Kidney epithelial cell (primary cell): ENCODE data around the gene CENPP. TPM values are rescaled to one million over a fixed set of nuclear protein-coding genes. Genes with fewer than 3 reads are reported as not detected.

ENCODE experiments used
- DNase-seq: peaks from one replicate; pipeline ENCODE4 v3.0.0-alpha.2; 2010; ENCODE audit warnings: low read depth
- H3K27me3 ChIP-seq: 2 replicates; pipeline ENCODE4 v1.6.0; 2011; ENCODE audit warnings: low read length; ENCODE audit not compliant: control insufficient read depth, insufficient read depth
- H3K36me3 ChIP-seq: 2 replicates; pipeline ENCODE4 v1.5.1; 2011; ENCODE audit warnings: low read length; ENCODE audit not compliant: control insufficient read depth, insufficient read depth
- H3K4me3 ChIP-seq: 2 replicates; pipeline ENCODE4 v1.5.1; 2011; ENCODE audit warnings: low read depth, mild to moderate bottlenecking, control low read depth, low read length
- CTCF ChIP-seq: IDR thresholded peaks from 2 replicates; pipeline ENCODE4 v1.5.1; 2011; ENCODE audit warnings: mild to moderate bottlenecking, moderate library complexity, low read length, control low read depth, inconsistent platforms; ENCODE audit not compliant: insufficient read depth, poor library complexity, severe bottlenecking
- total RNA-seq: library from RNA; depleted of rRNA; stranded (reverse); fragments of >200 nt; gene quantifications from 2 replicates; pipeline ENCODE4 v1.2.3, GENCODE V29; 2015

Gene CENPP
- total RNA-seq, 1 donor from 2014 or later, result 1.4 TPM

GRCh38 chr9:92545002-92545510 lies 219.3 kb downstream of the CENPP start:
- TF ChIP-seq CTCF, result no peak
- H3K4me3 ChIP-seq, result no peak overlapping the region
- no peak for DNase-seq
- H3K36me3 ChIP-seq, result no peaks in the 10 kb centered on the region
- no peaks in the 10 kb centered on the region for H3K27me3 ChIP-seq

DNA sequence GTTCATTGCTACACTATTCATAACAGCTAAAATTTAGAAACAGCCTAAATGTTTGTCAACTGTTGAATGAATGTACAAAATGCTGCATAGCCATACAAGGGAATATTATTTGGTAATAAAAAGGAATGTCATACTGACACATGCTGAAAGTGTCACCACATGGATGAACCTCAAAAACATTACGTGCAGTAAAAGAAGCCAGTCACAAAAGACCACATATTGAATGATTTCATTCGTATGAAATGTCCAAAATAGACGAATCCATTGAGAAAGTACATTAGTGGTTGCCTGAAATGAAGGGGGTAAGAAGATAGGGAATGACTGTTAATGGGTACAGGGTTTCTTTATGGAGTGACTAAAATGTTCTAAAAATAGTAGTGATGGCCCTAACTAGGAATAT lies 221.6 kb downstream of the CENPP start:
- DNase-seq, result no peak
- Histone ChIP-seq H3K36me3 (no peaks in the 10 kb centered on the region), H3K4me3 (no peak overlapping the region), H3K27me3 (no peaks in the 10 kb centered on the region)
- TF ChIP-seq CTCF, result no peak

GRCh38 chr9:92550765-92551164 lies 225.0 kb downstream of the CENPP start:
- Histone ChIP-seq H3K4me3 (no peak overlapping the region), H3K36me3 (no peaks in the 10 kb centered on the region), H3K27me3 (no peaks in the 10 kb centered on the region)
- no peak for DNase-seq
- TF ChIP-seq CTCF, result no peak

DNA sequence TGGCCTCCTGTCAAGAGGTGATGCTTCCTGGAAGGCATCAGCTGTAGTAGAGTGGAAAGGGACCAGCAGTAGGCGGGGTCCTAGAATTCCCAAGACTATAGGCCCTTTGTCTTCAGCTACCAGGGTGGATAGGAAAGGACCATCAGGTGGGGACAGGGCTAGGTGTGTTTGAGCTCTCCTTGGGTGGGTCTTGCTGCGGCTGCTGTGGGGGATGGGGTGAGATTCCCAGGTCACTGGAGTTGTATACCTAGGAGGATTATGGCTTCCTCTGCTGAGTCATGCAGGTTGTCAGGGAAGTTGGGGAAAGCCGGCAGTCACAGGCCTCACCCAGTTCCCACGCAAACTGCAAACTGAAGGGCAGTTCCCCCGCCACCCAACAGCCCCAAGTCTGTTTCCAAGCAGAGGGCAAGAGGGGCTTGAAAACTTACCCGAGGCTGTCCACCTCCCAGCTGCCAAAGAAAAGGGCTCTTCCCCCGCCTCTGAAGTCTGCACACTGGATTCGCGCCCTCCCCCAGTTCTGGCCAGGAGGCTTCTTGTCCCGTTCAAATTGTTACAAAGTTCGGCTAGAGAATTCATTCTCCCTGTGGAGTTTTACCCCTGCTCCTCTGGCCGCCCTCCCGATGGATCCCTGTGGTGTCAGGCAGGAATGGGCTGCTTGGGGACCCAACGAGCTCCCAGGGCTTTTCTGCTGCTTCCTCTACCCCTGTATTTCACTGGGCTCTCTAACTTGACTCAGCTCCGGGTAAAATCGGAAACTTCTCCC lies 233.0 kb downstream of the CENPP start:
- H3K36me3 ChIP-seq, result no peaks in the 10 kb centered on the region
- no peak for TF ChIP-seq CTCF
- no peak overlapping the region for H3K4me3 ChIP-seq
- DNase-seq, result no peak
- H3K27me3 ChIP-seq, result no peaks in the 10 kb centered on the region

DNA sequence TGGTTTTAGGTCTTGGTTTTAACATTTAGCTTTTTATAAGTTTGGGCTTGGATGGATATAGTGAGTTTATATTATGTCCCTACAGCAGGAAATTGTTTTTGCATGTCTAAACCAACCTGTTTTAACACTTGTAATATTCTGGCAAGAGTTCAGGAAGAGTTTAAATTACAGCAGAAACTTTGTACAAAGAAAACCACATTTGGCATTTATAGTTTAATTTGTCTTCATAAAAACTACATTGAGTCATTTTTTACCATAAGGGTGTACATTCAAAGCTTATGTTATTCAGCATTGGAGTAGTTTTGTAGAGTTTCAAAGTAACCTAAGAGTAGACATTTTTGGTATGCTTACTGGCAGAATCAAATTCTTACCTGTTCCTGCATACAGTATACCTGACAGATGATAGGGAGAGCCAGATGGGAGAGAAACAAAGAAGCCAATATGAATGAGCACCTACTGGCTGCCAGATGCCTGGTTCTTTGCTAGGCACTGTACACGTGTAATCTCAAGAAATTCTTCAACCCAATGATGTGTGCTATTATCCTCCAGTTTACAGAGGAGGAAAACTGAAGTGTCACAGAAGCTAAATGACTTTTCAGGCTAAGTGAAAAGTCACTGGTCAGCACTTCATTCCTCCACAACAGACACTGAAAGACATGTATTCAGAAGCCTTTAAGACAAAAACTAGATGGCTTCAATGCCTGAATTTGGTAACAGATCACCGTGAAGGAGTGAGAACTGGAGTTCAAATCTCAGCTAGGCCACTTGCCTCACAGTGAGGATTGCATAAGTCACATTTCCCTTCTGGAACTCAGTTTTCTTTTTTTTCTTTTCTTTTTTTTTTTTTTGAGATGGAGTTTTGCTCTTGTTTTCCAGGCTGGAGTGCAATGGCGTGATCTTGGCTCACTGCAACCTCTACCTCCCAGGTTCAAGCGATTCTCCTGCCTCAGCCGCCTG lies 235.9 kb downstream of the CENPP start:
- Histone ChIP-seq H3K36me3 (no peaks in the 10 kb centered on the region), H3K4me3 (no peak overlapping the region), H3K27me3 (no peaks in the 10 kb centered on the region)
- TF ChIP-seq CTCF, result no peak
- DNase-seq, result no peak
